COLO668 (cell line): ENCODE data around the gene PAPPA2.
A peak's percentile ranks its signal among the peaks of the same experiment; 100 is the strongest.

Source experiments
- DNase-seq: peaks from one replicate; lab custom pipeline; 2025; ENCODE audit not compliant: unreplicated experiment; lab: John Stamatoyannopoulos, UW

The PAPPA2 gene

GRCh38 chr1:176796583-176796982, 333.6 kb downstream of the PAPPA2 start:
- no peak for DNase-seq

- no peak for DNase-seq
Observed at GRCh38 chr1:176799327-176799726, 336.4 kb downstream of the PAPPA2 start.

- DNase-seq: no peak
Observed at GRCh38 chr1:176800978-176801513, 338.1 kb downstream of the PAPPA2 start.

GRCh38 chr1:176801514-176802020, 338.6 kb downstream of the PAPPA2 start:
- no peak for DNase-seq

GRCh38 chr1:176802316-176802715, 339.3 kb downstream of the PAPPA2 start:
- no peak for DNase-seq

- DNase-seq: no peak
Observed at GRCh38 chr1:176803042-176803441, 340.1 kb downstream of the PAPPA2 start.

- DNase-seq: no peak
Observed at GRCh38 chr1:176803596-176803995, 340.6 kb downstream of the PAPPA2 start.

GRCh38 chr1:176809292-176809691, 346.3 kb downstream of the PAPPA2 start:
- no peak for DNase-seq

GRCh38 chr1:176811511-176812288, 348.7 kb downstream of the PAPPA2 start:
- no peak for DNase-seq

- DNase-seq: no peak
Observed at GRCh38 chr1:176815621-176816020, 352.6 kb downstream of the PAPPA2 start.

GRCh38 chr1:176816232-176816631, 353.3 kb downstream of the PAPPA2 start:
- DNase-seq: no peak

- no peak for DNase-seq
Observed at GRCh38 chr1:176820391-176821031, 357.5 kb downstream of the PAPPA2 start.

GRCh38 chr1:176826265-176826664, 363.3 kb downstream of the PAPPA2 start:
- peak; percentile 45 for DNase-seq

GRCh38 chr1:176829261-176829660, 366.3 kb downstream of the PAPPA2 start:
- no peak for DNase-seq

- no peak for DNase-seq
Observed at GRCh38 chr1:176831150-176831549, 368.2 kb downstream of the PAPPA2 start.

GRCh38 chr1:176837708-176838107, 374.7 kb downstream of the PAPPA2 start:
- no peak for DNase-seq

- DNase-seq: no peak
Observed at GRCh38 chr1:176838276-176838995, 375.5 kb downstream of the PAPPA2 start.

GRCh38 chr1:176839216-176839615, 376.2 kb downstream of the PAPPA2 start:
- DNase-seq: no peak

GRCh38 chr1:176841238-176841637, 378.3 kb downstream of the PAPPA2 start:
- DNase-seq: no peak

- DNase-seq: peak; percentile 37
Observed at GRCh38 chr1:176843352-176844297, 380.6 kb downstream of the PAPPA2 start.
